GM20000 (cell line): Measurements from ENCODE around the gene HNRNPUL1.
A peak's percentile ranks its signal among the peaks of the same experiment; 100 is the strongest.

ENCODE experiments used
- DNase-seq: peaks from one replicate; pipeline ENCODE4 v3.0.0; 2012; ENCODE audit warnings: low spot score
- TF ChIP-seq, protein P1 (sequence below): IDR thresholded peaks from 2 replicates; pipeline ENCODE4 v1.5.1; 2012; ENCODE audit warnings: mild to moderate bottlenecking, control low read depth; ENCODE audit errors: extremely low read depth, missing control alignments

Gene HNRNPUL1

DNA sequence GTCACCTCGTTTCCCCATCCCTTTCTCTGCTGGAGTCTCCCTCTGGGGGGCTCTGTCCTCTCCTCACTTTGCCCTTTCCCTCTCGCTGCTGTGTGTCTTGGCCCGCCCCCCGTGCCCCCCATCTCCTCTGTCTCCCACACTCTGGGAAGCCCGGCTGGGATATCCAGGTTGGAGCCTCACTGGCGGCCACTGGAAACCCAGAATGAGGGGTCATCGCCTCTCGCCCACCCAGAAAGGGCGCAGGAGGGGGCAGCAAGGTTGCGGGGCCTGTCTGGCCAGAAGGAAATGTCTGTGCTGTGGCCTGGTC is 61.4 kb downstream of the HNRNPUL1 start:
- TF ChIP-seq, protein P1, sequence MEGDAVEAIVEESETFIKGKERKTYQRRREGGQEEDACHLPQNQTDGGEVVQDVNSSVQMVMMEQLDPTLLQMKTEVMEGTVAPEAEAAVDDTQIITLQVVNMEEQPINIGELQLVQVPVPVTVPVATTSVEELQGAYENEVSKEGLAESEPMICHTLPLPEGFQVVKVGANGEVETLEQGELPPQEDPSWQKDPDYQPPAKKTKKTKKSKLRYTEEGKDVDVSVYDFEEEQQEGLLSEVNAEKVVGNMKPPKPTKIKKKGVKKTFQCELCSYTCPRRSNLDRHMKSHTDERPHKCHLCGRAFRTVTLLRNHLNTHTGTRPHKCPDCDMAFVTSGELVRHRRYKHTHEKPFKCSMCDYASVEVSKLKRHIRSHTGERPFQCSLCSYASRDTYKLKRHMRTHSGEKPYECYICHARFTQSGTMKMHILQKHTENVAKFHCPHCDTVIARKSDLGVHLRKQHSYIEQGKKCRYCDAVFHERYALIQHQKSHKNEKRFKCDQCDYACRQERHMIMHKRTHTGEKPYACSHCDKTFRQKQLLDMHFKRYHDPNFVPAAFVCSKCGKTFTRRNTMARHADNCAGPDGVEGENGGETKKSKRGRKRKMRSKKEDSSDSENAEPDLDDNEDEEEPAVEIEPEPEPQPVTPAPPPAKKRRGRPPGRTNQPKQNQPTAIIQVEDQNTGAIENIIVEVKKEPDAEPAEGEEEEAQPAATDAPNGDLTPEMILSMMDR = no peak
- no peak for DNase-seq

DNA sequence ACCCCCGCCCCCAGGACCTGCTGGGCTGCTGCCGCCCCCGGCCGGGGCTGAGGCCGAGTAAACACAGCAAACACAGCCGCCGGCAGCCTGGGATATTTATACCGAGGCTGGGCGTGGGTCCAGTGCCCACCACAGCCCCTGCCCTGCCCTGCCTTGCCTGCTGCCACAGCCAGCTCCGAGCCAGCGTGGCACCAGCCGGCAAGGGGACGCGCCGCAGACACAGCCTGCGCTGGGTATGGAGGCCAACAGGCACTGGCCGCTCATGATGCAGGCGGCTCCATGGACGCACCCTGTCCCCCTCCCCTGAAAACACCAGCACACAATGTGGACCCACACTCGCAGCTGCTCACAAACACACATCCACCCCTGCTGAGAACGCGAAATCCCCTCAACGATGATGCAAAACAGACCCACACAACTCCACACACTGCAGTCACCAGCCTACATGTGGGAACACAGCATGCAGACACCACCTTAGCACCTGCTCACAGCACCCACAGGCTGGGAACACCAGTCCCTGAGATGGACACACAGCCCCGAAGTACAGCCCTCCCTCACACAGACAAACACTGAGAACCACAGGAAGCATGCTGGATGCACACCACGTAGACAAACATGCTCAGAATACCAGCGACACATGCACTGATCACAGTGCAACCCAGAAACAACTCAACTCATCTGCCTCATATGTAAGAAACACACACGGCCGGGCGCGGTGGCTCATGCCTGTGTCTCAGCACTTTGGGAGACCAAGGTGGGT is 62.0 kb downstream of the HNRNPUL1 start:
- DNase-seq = peak; percentile 85
- TF ChIP-seq, protein P1 = no peak

DNA sequence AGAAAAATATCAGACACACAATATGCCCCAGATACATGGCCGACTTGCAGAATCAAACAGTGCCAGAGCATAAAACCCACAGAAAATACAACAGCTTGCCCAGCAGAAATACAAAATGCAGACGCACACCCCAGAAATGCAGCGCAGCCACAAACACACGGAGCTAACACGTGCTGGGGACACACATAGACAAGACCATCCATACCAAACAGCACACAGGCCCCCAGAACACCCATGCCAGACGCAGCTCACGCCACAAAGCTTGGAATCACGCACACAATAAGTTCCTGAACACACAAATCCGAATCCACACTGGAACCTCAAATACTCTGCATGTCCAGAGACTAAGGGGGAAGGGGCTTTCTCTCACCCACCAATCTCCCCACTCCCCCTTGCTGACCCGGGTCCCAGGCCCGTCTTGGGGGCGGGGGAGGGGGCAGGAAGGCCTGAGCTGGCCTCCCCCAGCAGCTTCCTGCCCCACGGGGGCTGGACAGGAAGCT is 63.0 kb downstream of the HNRNPUL1 start:
- DNase-seq = no peak
- TF ChIP-seq, protein P1 = no peak

- DNase-seq = peak; percentile 92
Observed at GRCh38 chr19:41327576-41328156, 63.5 kb downstream of the HNRNPUL1 start.

DNA sequence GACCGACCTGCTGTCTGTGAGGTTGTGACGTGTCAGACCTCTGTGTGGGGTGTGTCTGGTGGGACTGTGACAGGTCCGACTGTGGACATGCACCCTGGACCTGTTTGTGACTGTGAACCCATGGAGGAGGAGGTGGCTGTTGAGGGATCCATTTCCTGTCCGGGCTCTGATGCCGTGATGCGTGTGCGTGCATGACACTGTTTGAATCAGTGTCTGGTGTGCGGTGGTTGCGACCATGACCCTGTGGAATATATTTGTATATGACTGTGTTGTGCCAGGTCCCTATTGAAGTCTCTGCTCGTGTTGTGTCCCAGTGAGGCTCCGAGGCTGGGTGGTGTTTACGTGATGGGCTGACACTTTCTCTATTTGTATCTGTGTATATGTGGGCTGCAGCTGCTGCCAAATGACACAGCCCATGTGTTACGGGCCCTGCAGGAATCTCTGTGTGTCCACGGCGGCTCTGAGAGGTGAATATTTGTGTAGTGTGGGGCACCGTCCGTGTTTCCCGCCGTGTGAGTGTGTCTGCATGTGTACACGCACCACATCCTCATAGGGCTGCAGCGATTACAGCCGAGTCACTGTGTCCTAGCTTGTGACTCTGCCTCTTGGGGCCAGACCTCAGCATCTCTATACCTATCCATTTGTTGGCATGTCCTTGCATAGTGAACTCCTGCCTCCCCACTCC is 64.1 kb downstream of the HNRNPUL1 start:
- DNase-seq = peak; percentile 56
- TF ChIP-seq, protein P1 = no peak

More at GRCh38 chr19:41327576-41328156, 63.5 kb downstream of the HNRNPUL1 start:
- TF ChIP-seq, protein P1 = no peak

GRCh38 chr19:41328842-41329225 is 64.7 kb downstream of the HNRNPUL1 start:
- DNase-seq = no peak
- TF ChIP-seq, protein P1 = no peak

DNA sequence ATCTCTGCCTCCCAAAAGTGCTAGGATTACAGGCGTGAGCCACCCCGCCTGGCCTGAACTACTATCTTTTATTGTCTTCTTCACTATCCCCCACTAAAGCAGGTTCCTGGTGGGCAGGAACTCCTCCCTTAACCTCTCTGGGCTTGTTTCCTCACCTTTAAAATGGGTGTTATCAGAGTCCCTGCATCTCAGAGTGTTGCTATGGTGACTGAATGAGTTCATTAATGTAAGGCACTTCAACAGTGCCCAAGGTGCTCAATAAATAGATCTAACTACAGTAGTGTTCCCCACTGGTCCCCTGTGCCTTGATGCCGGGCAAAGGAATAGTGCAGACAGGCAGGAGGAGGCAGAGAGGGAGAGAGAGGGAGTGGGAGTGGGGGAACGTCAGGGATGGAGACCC is 66.3 kb downstream of the HNRNPUL1 start:
- peak; percentile 41 for DNase-seq
- TF ChIP-seq, protein P1 = no peak
